Breast epithelium (tissue), 4 donors: ENCODE data around the gene EIPR1. TPM values are rescaled to one million over a fixed set of nuclear protein-coding genes. Genes with fewer than 3 reads are reported as not detected.

Experiments used
- DNase-seq, 2 donors: peaks; one replicate each; pipeline ENCODE4 v3.0.0-alpha.2; 2019; ENCODE audit warnings: low spot score in 2 of 2
- H3K27ac ChIP-seq, 2 donors: fragments of 200-600 bp; sonication (generic) in 1 of 2; one replicate each; pipeline ENCODE4 v1.5.1; 2016 to 2019; ENCODE audit warnings: mild to moderate bottlenecking in 1 of 2
- H3K27me3 ChIP-seq, 2 donors: fragments of 200-600 bp; sonication (generic) in 1 of 2; one replicate each; pipeline versions ENCODE4 v1.5.1 to v1.6.0; 2017 to 2019; ENCODE audit warnings: control low read depth in 1 of 2, mild to moderate bottlenecking in 1 of 2
- H3K36me3 ChIP-seq: fragments of 200-600 bp; one replicate; pipeline ENCODE4 v1.5.1; 2019
- H3K4me1 ChIP-seq, 2 donors: fragments of 200-600 bp; sonication (generic); one replicate each; pipeline ENCODE4 v1.5.1; 2016 to 2019; ENCODE audit warnings: control low read depth in 1 of 2
- H3K4me3 ChIP-seq, 3 donors: fragments of 200-600 bp; sonication (generic); 1 replicate in 2 of 3; 2 replicates in 1 of 3; pipeline ENCODE4 v1.5.1; 2016 to 2019; ENCODE audit warnings: mild to moderate bottlenecking in 3 of 3, moderate library complexity in 2 of 3
- H3K9me3 ChIP-seq, 2 donors: fragments of 200-600 bp; sonication (generic) in 1 of 2; one replicate each; pipeline ENCODE4 v1.5.1; 2016 to 2019; ENCODE audit warnings: control low read depth in 1 of 2
- CTCF ChIP-seq, 3 donors: fragments of 450-650 bp; IDR thresholded peaks; one replicate each; pipeline ENCODE4 v1.5.1; 2016 to 2017; ENCODE audit warnings: antibody characterized with exemption in 3 of 3, mild to moderate bottlenecking in 3 of 3, moderate library complexity in 3 of 3
- POLR2A ChIP-seq: fragments of 450-650 bp; IDR thresholded peaks from one replicate; pipeline ENCODE4 v1.6.1; 2016; ENCODE audit warnings: antibody characterized with exemption, mild to moderate bottlenecking, moderate library complexity
- POLR2AphosphoS5 ChIP-seq, 3 donors: sonication (generic); formaldehyde crosslinking; IDR thresholded peaks; one replicate each; pipeline ENCODE4 v1.6.1; 2017; ENCODE audit warnings: antibody characterized with exemption in 3 of 3
- intact Hi-C: fragments of 100-400 bp; cut with DNase I; formaldehyde crosslinking; loops from one replicate; pipeline ENCODE4 v1.15.1; 2023; ENCODE audit warnings: low total_unique reads
- total RNA-seq, 3 donors: library from RNA; depleted of rRNA; stranded (reverse); fragments of >200 nt; gene quantifications; one replicate each; pipeline ENCODE4 v1.1.0, GENCODE V29; 2016

Gene EIPR1
- total RNA-seq, 3 donors from 2014 or later = 12.8 to 31.0 (median 23.3) TPM

GRCh38 chr2:3210257-3210656, 167.4 kb downstream of the EIPR1 start:
- H3K36me3 ChIP-seq = no peaks in the 10 kb centered on the region
- H3K9me3 ChIP-seq = peaks cover 0 to 3% of the 10 kb centered on the region in 2 donors
- no peak overlapping the region for H3K4me3 ChIP-seq
- TF ChIP-seq POLR2A (no peak), POLR2AphosphoS5 (IDR thresholded peaks at IDR 0.05) (no peak), CTCF (IDR thresholded peaks at IDR 0.05) (no peak)
- no peak for DNase-seq
- no peaks in the 10 kb centered on the region for H3K27me3 ChIP-seq
- no peak overlapping the region for H3K27ac ChIP-seq
- intact Hi-C loops = no loop called here
- H3K4me1 ChIP-seq = no peaks in the 10 kb centered on the region

GRCh38 chr2:3209258-3209657, 168.4 kb downstream of the EIPR1 start:
- Histone ChIP-seq H3K27ac (no peak overlapping the region), H3K27me3 (no peaks in the 10 kb centered on the region), H3K9me3 (peaks cover 0 to 4% of the 10 kb centered on the region in 2 donors), H3K4me3 (no peak overlapping the region), H3K36me3 (no peaks in the 10 kb centered on the region), H3K4me1 (no peaks in the 10 kb centered on the region)
- DNase-seq = no peak
- no peak for TF ChIP-seq CTCF (IDR thresholded peaks at IDR 0.05)
- intact Hi-C loops = loop anchor here (1.0 kb wide), 1 partner anchor 21 kb away; no protein-coding TSS in a partner anchor

GRCh38 chr2:3208591-3208990, 169.0 kb downstream of the EIPR1 start:
- no peak for DNase-seq
- H3K27me3 ChIP-seq = no peaks in the 10 kb centered on the region
- intact Hi-C loops = no loop called here
- TF ChIP-seq POLR2A (no peak), POLR2AphosphoS5 (IDR thresholded peaks at IDR 0.05) (no peak), CTCF (IDR thresholded peaks at IDR 0.05) (no peak)
- no peaks in the 10 kb centered on the region for H3K36me3 ChIP-seq
- H3K4me3 ChIP-seq = no peak overlapping the region
- no peaks in the 10 kb centered on the region for H3K4me1 ChIP-seq
- peaks cover 0 to 4% of the 10 kb centered on the region in 2 donors for H3K9me3 ChIP-seq
- no peak overlapping the region for H3K27ac ChIP-seq

- Histone ChIP-seq H3K9me3 (peaks cover 0 to 4% of the 10 kb centered on the region in 2 donors), H3K27ac (no peak overlapping the region), H3K36me3 (no peaks in the 10 kb centered on the region), H3K4me3 (no peak overlapping the region), H3K27me3 (no peaks in the 10 kb centered on the region), H3K4me1 (no peaks in the 10 kb centered on the region)
- intact Hi-C loops = no loop called here
- TF ChIP-seq POLR2AphosphoS5 (IDR thresholded peaks at IDR 0.05) = no peak
- TF ChIP-seq POLR2A = no peak
- no peak for TF ChIP-seq CTCF (IDR thresholded peaks at IDR 0.05)
- DNase-seq = no peak
Measured at GRCh38 chr2:3208179-3208578, 169.4 kb downstream of the EIPR1 start.

- Histone ChIP-seq H3K9me3 (peaks cover 0 to 4% of the 10 kb centered on the region in 2 donors), H3K4me1 (no peaks in the 10 kb centered on the region), H3K36me3 (no peaks in the 10 kb centered on the region), H3K4me3 (no peak overlapping the region), H3K27ac (no peak overlapping the region), H3K27me3 (no peaks in the 10 kb centered on the region)
- TF ChIP-seq POLR2A (no peak), CTCF (IDR thresholded peaks at IDR 0.05) (no peak), POLR2AphosphoS5 (IDR thresholded peaks at IDR 0.05) (no peak)
- intact Hi-C loops = no loop called here
- no peak for DNase-seq
Measured at GRCh38 chr2:3207091-3207491, 170.5 kb downstream of the EIPR1 start.
